ENCODE results near the gene ERP27.
A peak's percentile ranks its signal among the peaks of the same experiment; 100 is the strongest.

Gene ERP27

DNA sequence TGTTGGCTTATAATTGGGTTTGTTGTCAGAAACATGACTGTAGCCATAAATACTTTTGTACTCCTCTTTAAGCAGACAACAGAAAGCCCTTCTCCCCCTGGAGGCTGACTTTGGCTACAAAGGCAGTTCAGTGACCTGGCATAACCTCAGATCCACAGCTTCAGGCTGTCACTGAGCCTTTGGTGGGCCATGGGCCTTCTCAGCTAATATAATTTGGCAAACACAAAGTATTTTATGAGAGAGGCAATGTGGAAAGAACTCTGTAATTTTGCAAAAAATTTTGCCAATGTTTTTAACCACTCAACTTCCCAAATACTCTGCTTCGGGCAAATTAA, 37.1 kb downstream of the ERP27 start:
- DNase-seq (ENCODE audit: low read depth): no peak

DNA sequence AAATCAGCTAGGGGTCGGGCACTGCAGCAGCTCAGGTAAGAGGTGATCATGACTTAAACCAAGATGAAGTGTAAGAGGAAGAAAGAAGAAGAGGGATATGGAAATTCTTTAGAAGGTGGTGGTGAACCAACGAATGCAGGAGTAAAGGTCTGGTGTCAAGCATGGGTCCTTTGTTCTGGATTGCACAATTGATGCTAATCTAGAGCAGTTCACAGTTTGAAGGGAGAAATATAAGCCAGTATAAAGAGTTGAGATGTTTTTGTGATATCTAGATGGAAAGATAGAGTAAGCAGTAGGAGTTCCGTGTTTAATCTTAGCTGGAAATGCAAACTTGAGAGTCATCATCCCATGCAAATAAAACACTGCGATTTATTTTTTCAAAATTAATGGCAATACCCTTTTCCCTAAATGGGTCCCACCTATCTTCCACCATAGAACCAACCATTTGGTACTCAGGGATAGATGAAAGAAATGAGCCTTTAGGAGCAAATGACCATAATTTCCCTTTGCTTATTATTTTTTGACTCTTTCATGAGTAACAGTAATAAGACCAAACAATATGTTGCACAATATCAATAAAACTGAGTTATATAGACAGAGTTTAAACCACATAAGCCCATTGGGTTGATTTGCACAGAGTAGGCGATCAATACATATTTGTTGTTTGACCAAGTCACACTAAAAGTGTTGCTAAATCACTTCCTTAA, 37.7 kb downstream of the ERP27 start:
- no peak for DNase-seq (ENCODE audit: low read depth)

DNA sequence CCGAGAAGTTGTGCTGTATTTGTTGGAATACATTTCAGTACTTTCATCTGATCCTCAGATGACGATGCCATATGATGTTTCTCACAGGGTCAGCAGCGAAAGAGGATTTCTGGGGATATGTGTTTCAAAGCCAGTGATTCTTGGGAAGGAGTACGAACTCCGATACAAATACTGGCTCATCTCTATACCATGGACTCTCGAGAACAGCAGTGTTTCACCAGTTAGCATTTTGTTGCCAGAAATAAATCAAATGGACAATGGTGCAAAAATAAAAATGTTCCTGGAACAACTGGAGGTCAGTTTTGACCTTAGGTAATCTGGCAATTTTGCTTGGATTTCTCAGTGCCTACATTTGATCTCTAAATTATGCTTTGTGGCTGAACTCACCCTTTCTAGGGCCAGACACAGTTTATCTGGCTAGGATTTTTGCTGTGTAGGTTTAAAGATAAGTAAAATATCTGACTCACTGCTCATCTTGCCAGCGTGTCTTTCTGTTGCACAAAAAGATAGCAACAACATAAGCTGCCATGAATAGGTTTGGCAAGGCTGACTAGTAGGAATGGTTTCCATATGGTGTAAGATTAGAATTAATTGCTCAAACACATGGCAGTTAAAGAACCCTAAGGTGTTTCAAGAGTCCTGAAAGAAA, 41.7 kb downstream of the ERP27 start:
- peak; percentile 63 for DNase-seq (ENCODE audit: low read depth)

DNA sequence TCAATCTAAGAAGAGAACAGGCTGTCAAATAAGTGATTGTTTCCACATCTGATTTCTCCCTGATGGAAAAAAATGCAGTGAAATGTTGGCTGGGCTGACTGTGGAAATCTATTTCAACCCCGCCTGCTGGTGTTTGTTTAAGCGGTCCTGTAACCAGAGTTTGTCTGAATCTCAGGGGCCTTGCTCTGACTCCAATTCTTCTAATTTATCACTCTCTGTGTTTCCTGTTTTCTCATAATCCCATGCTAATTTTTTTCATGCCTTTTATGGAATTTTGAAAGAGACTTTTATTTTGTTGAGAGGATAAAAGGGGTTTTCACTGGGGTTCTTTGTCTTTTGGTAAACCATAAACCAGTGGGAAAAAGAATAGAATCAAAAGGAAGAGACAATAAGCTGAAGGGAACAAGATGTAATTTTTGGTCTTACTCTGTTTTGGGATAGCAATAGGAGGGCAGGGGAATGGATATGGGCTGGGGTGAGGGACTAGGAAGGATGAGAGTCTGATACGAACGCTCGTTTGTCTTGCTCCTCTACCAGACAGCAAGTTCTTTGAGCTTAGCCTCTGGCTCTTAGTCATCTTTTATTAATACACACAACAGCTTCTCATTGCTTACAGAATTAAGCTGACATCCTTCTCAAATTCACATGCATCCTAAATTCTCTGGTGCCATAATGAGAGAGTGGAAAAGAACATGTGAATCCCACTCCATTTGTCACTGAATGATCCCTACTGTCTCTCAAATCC, 44.7 kb downstream of the ERP27 start:
- DNase-seq (ENCODE audit: low read depth): no peak

DNA sequence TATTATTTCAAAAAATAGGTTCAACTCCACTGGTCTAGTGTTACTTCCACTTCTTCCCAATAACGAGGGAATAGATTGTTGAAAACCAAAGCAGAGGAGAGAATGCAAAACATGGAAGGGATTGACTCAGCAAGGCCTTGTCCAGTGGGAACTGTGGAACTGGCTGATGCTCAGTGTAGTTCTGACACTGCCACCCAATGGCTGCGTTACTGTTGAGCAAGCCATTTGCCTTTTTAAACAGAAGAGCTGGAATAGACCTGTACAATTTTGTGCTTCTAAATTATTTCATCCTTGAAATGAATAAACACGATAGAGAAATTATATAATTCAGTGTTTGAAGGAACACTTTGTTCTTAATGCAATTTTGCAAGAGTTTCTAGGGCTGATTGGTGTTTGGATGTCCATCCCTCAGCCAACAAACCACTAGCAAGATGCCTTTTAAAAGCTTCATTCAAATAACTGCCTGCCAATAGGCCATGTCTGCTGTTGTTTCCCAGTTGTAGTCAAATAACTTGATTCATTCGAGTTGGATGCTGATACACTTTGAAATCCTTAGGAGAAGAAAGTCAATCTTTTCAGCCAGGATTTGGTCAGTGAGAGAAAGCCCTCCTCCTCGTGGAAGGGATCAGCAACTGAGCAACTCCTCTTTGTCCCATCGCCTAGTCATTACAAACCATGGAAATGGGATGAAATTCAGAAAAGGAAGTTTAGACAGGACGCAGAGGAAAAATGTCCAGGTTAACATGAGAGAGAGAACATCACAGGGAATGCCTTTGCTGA, 45.4 kb downstream of the ERP27 start:
- peak; percentile 42 for DNase-seq (ENCODE audit: low read depth)

DNA sequence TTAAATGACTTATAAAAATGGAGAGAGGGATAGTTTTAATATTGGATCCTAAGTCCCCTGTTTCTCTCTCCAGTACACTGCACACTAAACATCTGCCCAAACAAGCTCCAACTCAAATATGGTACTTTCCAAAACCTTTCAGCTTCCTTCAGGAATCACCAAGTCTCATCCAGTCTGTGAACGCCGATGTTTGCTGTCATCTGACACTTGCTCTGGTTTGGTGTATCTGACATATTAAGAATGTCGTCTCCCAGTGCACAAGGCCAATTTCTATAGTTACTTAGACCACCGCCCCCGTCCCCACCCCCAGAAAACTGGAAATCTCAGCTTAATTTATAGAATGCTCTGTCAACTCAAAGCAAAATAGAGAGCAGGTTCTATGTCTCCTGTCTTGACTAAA, 47.6 kb downstream of the ERP27 start:
- DNase-seq (ENCODE audit: low read depth): no peak

DNA sequence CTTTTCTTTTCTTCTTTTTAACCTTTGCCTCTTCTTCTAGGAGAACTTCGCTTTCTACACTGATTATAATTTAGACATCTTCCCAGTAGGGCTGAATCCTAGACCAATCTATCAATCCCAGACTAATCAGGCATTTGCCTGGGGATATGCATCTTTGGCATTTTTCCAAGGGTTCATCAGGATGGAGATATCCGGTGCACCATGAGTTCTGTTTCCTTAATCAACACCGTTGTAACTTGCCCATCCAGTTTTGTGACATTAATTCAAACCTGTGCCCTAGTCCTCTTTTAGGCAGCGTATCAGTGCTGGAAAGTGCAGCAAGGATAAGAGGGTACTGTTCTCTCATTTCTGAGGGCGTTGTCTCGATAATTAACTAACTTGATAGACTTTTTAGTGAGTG, 52.1 kb downstream of the ERP27 start:
- DNase-seq (ENCODE audit: low read depth): no peak

DNA sequence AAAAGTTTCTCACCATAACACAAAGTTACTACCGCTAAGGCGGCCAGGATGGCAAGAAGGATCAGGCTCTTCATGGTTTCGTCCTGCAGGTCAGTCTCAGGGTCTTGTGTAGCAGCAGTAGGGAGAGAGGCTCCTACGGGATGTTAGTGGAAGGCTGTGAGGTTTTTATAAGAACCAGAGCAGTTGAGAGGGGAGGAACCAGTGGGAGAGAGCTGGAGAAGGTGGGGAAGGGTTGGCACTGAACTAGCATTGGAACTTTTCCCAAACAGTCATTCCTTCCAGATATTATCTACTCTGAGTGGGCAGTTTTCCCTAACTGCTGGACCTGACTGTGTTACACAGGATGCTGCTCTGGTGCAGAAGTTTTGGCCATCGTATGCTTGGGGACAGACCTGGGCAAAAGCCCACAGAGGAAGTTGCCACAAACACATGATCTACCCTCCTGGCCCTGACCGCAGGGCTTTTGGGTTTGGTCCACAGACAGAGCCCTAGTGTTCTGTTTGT, 52.6 kb downstream of the ERP27 start, which contains the start of gene MGP:
Gene MGP (minus strand): TSS at position 137 of the 504 bp plus-strand sequence. CDS start 63 bp downstream, at position 74.
- DNase-seq (ENCODE audit: low read depth): peak; percentile 74

DNA sequence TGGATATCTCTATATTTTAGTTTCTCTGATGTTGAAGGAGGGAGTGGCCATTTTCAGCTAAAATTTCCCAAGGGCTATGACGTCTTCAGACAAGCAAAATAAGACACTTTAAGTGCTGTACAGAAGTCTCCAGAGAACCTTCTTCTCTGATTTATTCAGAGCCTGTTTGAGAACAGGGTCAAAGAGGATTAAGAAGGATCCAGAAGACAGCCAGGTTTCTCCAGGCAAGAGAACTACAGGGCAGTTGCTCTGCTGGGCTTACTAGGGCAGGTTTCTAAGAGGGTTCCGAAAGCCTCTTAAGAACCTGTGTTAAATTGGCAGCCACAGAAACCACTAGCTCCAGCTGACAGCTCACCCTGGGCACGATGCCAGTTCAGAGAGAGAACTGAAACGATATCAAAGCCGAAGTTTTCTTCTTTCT, 53.9 kb downstream of the ERP27 start:
- DNase-seq (ENCODE audit: low read depth): peak; percentile 81

DNA sequence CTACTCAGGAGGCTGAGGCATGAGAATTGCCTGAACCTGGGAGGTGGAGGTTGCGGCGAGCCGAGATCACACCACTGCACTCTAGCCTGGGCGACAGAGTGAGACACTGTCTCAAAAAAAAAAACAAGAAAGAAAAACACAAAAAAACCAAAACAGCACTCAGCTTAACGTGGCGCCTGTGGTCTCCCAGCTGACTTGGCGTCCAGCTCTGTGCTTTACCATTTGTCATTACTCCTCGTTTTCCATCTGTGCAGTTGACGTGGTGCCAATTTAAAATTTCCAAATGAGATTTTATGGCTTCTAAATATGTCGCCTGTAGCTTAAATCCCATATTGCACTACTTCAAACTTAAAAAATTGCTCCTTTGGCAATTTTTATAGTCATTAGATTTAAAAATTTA, 54.7 kb downstream of the ERP27 start:
- no peak for DNase-seq (ENCODE audit: low read depth)

DNA sequence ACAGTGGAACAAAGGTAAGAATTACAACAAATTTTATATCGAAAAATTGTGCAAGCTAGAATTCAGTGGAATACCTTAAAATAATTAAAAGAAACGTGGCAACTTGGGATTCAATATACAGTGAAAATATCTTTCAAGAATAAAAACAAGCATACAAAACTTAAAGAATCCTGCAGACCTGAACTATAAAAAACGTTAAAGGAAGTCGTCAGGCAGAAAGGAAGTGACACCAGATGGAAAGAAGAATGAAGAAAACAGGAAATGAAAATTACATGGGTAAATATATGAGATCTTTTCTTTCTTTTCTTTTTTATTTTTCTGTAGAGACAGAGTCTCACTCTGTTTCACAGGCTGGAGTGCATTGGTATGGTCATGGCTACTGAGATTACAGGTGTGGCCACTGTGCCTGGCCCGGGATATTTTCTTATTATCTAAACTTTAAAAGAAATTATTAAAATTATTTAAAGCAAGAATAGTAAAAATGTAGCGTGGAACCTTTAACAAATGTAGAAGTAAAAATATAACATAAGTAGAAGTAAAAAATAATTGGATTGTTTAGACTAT, 57.4 kb downstream of the ERP27 start:
- no peak for DNase-seq (ENCODE audit: low read depth)

DNA sequence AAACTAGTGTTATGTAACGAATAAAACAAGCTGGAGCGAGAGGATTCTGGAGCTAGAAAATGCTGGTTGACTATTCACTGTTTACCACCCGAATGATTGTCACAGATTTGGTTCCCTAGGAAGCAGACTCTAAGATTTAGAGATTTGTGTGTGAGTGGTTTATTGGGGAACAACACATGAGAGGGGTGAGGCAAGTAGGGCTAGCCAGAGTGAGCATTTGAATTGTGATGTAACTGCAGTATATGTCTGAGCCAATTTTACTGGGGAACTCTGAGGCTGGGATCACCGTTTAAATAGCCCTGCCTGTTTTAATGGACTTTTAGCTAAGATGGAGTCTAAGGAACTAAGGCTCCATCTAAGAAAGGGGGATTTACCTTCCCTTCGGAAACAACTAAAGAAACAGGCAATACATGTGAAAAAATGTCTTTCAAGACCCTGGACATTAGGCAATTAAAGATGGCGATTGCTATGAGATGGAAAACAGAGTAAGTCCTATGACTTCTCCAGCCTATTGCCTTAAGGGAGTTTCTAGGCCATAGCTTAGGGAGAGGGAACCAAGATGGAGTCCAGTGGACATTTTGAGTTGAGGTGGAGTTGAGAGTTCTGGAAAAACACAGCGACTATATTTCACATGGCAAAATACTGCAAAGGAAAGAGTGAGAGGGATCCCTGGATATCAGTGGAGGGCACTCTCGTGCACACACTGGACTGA, 59.0 kb downstream of the ERP27 start:
- DNase-seq (ENCODE audit: low read depth): no peak

DNA sequence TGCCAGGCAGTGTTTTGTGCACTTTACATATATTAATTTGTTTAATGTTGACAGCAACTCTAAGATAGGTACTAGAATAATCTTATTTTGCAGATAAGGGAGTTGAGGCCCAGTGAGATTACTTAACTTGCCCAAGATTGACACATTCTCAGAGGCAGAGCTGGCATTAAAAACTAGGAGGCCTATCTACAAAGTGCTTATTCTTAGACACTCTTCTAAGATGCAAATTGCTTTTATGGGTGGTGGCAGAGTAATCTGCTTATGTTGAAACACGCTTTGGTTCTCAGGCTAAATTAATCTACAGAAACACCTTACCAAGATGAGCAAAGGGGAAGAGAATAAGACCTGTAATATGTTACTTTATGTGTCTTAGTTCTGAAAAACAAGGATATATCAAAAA, 59.8 kb downstream of the ERP27 start:
- DNase-seq (ENCODE audit: low read depth): no peak

DNA sequence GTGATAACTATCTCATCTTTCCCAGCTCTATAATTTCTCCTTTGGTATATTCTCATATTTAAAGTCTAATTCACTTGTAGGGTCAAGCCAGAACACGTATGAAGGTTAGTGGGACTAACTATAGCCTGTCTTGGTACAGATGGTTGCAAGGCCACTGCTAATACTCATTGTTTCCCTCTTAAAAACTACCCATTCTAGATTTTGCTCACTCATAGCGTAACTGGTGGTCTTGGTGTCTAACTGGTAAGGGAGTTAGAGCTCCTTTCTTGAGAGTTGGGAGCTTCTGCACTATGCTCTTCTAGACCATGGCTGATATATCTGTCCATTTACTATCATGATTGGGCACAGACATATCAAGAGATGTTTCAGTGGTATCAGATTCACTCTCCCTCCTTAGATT, 61.5 kb downstream of the ERP27 start:
- no peak for DNase-seq (ENCODE audit: low read depth)

DNA sequence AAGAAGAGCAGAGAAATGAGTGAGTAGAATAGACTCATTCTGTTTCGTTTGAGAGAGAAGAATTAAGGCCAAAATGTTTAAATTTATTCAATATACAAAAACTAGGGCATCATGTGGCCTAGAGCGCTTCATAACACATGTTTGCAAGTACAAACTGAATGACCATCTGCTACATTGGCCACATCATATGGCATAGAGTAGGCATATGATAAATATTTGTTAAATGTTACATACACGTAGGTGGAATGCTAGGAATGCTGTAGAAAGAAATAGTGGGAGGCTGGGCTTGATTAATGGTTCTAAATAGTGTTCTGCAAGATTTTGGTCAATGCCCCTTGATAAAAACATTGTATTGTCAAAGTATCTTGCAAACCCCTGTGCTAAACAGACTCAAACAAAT, 63.5 kb downstream of the ERP27 start:
- DNase-seq (ENCODE audit: low read depth): no peak

DNA sequence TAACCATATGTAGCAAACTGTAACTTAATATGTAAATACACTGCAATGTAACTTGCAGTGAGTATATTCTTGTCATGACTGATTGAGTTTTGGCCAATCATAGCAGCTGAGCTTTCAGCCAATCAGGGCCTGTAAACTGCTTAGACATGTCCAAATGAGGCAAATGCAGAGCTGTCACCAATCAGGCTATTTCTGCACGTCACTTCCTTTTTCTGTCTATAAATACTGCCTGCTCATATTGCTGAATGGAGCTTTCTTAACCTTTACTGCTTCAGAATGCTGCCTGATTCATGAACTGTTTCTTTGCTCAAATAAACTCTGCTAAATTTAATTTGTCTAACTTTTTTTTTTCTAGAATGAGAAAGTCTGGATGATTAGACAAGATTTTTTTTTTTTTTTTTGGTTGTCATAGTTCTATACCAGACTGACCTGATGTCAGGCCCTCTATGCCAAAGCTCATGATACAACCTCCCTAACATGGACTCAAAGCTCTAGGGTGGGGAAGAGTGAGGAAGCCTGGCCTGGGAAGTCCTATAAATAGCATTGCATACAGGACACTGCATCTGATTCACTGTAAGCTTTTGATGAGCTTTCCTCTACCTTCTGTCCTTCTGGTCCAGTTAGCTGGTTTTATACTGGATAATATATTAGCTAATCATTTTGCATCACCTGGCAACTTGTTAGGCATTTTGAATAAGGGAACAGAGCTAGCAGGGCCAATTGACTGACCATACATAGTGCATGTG, 64.7 kb downstream of the ERP27 start:
- DNase-seq (ENCODE audit: low read depth): no peak

DNA sequence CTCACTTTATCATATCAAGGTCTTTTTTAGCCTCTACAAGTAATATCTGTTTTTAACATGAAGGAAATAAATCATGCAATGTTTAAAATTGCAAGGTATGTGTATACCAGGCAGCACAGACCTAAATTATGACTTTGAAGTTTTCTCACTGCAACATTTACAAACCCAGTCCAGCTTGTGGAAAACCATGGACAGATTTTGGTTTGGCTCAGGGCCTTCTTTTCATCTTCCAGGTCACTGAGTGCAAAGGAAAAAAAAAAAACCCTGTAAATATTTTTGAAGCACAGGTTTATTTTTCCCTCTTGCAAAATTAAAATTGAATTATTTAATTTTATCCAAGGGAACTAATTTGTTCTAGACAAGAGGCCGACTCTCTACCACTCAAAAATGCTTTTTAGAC, 66.5 kb downstream of the ERP27 start:
- DNase-seq (ENCODE audit: low read depth): no peak

DNA sequence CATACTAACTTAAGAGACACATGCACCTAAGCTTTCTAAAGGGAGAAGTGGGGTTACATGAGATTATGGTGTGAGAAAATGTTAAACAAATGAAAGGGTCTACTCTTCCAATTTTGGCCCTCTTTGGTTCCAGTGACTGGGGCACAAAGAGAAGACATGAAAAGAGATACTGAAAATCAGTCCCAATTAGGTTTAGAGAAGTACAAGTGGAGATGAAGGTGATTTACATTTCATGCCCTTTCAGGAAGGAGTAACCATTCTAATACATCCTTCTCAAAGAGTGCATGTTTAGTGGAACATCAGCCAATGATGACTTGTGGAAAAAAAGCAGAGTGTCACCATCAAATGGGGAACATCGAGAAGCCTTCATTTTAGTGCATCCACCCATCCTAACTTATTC, 67.1 kb downstream of the ERP27 start:
- no peak for DNase-seq (ENCODE audit: low read depth)

DNA sequence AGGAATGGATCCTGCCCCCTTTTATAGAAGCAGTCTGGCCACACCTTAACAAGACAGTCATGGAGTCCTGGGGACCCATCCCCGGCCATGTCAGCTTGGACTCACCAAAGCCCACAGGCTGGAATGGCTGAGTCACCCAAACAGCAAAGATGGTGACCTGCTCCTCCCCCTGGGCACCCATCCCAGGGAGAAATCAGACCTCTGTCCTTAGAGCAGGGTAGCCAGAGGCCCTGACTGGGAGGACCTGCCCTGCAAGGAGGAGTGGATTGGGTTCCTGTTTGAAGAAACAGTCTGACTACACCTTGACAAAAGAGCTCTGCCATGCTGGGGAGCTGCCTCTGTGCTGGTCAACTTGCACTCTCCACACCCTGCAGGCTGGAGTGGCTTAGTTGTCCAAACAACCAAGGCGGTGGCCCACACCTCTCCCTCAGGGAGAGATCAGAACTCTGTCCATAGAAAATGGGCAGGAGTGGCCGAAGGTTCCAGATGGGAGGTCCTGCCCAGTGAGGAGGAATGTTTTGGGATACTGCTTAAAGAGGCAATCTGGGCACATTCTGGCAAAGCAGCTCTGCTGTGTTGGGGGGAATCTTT, 69.3 kb downstream of the ERP27 start:
- DNase-seq (ENCODE audit: low read depth): peak; percentile 46

Measured in EH (cell line).